NCI-H1417 treated with DMSO at 0.1 percent for 48 hours (cell line): Measurements from ENCODE around the gene MUC5AC.
"Not testable (repeated sequence)": the region's sequence is repeated elsewhere in the genome, so short reads cannot be mapped to it uniquely, and the experiment has no call there.

Experiments used
- DNase-seq: peaks from one replicate; lab custom pipeline; 2025; lab: John Stamatoyannopoulos, UW

MUC5AC gene, protein sequence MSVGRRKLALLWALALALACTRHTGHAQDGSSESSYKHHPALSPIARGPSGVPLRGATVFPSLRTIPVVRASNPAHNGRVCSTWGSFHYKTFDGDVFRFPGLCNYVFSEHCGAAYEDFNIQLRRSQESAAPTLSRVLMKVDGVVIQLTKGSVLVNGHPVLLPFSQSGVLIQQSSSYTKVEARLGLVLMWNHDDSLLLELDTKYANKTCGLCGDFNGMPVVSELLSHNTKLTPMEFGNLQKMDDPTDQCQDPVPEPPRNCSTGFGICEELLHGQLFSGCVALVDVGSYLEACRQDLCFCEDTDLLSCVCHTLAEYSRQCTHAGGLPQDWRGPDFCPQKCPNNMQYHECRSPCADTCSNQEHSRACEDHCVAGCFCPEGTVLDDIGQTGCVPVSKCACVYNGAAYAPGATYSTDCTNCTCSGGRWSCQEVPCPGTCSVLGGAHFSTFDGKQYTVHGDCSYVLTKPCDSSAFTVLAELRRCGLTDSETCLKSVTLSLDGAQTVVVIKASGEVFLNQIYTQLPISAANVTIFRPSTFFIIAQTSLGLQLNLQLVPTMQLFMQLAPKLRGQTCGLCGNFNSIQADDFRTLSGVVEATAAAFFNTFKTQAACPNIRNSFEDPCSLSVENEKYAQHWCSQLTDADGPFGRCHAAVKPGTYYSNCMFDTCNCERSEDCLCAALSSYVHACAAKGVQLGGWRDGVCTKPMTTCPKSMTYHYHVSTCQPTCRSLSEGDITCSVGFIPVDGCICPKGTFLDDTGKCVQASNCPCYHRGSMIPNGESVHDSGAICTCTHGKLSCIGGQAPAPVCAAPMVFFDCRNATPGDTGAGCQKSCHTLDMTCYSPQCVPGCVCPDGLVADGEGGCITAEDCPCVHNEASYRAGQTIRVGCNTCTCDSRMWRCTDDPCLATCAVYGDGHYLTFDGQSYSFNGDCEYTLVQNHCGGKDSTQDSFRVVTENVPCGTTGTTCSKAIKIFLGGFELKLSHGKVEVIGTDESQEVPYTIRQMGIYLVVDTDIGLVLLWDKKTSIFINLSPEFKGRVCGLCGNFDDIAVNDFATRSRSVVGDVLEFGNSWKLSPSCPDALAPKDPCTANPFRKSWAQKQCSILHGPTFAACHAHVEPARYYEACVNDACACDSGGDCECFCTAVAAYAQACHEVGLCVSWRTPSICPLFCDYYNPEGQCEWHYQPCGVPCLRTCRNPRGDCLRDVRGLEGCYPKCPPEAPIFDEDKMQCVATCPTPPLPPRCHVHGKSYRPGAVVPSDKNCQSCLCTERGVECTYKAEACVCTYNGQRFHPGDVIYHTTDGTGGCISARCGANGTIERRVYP (N-terminal part only)

DNA sequence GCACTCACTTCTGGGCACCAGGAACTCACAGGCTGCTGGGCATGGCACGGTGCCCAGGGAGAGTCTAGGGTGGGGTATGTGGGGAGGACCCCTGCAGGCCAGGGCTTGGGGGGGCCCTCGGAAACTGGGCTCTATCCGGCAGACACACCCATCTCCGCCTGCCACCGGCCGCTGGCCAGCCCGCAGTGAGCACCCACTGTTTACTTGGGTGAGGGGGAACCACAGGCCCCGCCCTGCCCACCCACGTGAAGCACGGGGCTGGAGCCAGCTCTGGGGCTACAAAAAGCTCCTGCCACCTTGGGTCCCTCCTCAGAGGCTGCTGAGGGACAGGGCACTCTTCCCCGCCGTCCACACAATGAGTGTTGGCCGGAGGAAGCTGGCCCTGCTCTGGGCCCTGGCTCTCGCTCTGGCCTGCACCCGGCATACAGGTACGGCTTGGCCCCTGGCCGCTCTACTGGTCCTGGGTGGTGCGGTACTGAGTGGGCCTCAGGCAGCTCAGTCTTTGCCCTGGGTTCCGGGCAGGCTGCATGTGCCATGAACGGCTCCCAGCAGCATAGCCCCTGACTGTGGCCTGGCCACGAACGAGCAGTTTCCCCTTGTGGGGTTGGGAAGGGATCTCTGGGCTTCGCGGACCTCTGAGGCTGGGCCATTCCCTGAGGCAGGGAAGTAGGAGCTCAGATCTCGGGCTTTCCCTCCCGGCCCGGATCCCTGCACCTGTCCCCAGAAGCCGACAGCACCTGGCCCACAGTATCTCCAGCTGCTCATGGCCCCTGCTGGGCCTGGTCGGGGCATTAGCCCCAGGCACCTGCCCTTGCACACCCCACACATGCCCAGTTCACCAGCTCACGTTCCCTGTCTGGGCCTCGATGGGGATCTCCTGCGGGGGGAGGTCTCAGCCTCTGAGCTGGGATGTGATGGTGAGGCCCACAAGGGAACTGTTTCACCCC lies at the start of gene MUC5AC:
Gene MUC5AC, plus strand, starts transcription at position 309 of the 947 bp plus-strand sequence. Its CDS starts 47 bp downstream, at position 356.
- no peak for DNase-seq

DNA sequence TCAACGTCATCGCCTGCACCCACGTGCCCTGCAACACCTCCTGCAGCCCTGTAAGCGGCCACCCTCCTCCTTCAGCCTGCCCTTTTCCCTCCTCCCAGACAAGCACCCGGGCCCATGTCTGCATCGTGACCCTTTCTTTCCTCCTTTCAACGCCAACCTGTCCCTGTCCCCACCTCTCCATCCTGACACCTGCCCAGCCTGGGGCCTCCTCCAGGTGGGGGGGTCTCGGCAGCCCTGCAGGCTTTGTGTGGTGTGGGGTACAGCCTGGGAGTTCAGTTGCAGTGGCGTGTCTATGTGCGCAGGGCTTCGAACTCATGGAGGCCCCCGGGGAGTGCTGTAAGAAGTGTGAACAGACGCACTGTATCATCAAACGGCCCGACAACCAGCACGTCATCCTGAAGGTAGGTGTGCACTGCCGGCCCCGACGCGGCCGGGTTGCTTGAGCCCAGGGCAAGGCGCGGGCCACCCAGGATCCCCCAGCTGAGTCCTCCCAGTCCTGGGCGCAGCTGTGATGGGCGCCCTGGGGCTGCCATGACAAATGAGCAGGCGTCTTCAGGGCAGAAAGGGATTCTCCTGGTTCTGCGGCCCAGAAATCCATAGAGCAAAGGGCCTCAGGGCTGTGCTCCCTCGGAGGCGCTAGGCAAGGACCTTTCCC lies 49.4 kb upstream of the MUC5AC start:
- no peak for DNase-seq

DNA sequence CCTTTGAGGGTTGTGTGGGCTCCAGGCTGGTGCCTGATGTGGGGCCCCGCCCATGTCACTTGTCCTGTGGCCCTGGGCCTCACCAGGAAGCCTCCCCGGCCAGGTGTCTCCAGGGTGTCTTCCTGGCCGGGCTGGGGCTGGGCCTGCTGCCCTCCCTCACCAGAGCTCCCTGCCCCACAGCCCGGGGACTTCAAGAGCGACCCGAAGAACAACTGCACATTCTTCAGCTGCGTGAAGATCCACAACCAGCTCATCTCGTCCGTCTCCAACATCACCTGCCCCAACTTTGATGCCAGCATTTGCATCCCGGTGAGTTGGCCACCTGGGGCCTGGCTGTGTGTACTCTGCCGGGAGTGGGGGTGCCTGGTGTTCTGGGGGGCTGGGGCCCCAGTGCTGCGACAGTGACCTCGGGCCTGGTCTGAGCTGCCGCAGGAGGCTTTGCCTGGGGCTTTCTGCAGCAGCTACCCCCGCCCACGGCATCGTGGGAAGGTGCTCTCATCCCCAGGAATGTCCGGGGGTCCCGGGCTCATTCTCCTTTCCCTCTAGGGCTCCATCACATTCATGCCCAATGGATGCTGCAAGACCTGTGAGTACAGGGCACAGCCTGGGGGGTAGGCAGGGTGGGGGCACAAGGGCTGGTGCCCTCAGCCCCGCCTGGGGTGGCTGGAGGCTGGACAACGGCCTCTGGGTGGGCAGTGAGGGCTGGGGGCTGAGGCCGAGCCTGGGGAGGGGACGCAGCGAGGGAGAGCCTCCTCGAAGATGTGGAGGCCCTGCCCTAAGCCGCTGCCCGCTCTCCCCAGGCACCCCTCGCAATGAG lies 48.4 kb upstream of the MUC5AC start:
- DNase-seq: no peak

DNA sequence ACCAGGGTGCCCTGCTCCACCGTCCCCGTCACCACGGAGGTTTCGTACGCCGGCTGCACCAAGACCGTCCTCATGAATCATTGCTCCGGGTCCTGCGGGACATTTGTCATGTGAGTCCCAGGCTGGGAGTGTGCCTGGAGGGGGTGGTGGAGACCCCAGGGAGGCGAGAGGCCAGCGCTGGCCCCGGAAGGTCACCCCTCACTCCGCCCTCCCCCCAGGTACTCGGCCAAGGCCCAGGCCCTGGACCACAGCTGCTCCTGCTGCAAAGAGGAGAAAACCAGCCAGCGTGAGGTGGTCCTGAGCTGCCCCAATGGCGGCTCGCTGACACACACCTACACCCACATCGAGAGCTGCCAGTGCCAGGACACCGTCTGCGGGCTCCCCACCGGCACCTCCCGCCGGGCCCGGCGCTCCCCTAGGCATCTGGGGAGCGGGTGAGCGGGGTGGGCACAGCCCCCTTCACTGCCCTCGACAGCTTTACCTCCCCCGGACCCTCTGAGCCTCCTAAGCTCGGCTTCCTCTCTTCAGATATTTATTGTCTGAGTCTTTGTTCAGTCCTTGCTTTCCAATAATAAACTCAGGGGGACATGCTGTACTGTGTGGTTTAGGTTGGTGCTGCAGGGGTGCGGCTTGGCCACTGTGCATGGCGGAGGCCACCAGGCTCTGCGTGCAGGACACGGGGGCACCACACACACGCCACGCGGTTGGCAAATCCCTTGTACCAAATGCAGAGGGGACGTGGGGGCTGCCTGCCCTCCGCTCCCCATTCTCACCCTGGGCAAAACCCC lies 47.6 kb upstream of the MUC5AC start:
- DNase-seq: no peak

DNA sequence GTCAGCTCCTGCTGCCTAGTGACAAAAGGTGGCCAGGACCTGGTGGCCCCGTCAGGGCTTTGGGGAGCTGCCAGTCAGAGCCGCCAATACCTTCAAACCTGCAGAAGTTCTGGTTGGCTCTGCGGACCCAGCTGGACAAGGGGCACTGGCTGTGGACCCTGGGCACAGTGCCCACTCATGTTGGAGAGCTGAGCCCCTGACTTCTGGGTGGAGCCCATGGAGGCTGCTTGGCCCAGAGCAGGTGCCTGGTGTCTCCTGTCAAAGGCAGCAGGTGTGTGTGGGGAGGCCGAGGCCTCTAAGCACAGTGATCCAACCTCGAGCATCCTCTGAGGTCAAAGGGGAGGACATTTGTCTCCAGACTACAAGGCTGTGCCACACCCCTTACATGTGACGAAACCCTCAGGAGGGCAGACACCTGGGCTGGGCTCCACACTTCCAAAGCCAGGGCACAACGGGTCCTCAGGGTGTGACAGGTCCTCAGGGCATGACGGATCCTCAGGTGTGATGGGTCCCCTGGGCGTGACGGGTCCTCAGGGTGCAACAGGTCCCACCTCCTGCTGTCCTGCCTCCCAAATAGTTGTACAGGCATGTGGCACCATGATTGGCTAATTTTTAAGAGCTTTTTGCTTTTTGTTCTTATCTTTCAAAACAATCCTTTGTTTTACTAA lies 46.1 kb upstream of the MUC5AC start:
- no peak for DNase-seq

DNA sequence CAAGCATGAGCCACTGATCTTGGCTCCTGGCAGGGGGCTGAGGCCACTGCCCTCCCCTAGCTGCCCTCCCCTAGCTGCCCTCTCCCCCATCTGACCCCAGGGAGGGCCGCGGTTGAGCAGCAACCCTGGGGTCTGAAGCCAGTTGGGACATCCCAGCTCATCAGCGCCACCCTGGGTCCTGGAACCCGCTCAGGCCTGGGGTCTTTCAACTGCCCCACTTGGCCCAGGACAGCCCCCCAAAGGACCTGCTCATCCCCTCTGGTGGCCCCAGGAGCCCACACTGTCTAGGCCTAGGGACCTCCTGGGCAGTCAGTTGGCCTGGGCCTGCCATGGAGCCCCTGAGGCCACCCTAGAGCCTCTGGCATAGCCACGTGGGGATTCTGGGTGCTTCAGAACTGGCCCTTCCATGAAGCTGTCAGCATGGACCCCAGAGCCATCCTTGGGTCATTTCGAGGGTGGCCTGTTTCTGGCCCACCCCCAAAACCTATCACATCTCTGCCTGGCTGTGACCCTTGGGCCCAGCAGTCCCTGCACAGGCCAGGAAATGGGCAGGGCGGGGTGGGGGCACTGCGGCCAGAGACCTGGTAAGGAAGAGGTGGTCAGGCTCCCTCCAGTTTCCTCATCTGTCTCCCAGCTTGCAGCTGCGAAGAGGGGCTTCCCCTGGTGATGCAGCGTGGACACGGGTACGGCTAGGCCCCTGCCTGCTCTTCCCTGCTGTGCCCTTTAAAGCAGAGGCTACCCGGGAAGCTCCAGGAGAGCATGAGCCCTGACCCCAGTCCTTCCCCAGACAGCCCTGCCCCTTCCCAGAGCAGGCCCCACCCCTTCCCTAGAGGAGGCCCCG lies 45.2 kb upstream of the MUC5AC start:
- DNase-seq: no peak

DNA sequence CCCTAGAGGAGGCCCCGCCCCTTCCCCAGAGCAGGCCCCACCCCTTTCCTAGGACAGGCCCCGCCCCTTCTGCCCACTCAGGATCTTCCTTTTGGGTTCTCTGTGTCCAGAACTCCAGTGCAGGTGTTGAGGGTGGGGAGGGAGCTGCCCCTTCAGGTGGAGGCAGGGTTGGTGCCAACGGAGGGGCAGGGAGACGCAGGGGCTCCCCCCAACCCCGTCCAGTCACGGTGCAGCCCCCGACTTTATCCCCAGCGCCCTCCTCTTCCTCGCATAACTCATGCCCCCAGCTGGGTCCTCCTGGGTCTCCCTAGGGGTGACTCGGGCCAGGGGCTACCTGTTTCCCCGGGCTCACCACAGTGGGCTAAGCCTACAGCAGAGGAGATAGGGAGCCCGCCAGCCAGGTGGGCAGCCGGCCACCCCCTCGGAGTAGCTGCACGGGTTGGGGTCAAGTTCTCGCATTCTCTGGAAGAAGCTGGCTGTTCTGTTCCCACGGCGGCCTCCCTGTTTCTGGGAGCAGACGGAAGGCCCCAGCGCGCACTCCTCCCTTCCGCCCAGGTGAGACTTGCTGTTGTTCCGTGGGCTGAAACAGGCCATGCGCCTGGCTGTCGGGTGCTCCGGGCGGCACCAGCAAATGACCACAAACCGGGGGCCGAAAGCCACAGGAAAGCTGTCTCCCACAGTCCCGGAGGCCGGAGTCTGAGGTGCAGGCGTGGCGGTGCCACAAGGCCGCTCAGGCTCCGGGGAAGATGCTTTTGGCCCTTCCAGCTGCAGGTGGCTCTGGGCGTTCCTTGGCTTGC lies 44.1 kb upstream of the MUC5AC start:
- DNase-seq: no peak

DNA sequence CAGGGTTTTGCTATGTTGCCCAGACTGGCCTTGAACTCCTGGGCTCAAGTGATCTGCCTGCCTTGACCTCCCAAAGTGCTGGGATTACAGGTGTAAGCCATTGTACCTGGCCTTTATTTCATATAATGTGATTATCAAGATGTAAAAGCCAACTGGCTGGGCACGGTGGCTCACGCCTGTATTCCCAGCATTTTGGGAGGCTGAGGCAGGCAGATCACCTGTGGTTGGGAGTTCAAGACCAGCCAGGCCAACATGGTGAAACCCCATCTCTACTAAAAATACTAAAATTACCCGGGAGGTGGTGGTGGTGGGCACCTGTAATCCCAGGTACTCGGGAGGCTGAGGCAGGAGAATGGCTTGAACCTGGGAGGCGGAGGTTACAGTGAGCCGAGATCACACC lies 42.5 kb upstream of the MUC5AC start:
- not testable (repeated sequence) for DNase-seq

DNA sequence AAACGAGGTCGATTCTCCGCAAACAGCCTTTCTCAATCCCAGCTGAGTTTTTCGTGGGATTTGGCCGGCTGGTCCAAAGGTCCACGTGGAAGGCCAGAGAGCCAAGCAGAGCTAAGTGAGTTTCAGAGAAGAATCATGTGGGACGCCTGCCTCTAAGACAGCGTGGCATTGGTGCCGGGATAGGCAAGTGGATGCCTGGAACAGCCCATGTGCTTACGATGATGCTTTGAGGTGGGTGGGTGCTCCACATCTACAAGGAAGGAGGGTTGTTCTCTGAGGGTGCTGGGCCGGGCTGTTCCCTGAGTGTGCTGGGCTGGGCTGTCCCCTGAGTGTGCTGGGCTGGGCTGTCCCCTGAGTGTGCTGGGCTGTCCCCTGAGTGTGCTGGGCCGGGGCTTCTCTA lies 41.6 kb upstream of the MUC5AC start:
- no peak for DNase-seq

DNA sequence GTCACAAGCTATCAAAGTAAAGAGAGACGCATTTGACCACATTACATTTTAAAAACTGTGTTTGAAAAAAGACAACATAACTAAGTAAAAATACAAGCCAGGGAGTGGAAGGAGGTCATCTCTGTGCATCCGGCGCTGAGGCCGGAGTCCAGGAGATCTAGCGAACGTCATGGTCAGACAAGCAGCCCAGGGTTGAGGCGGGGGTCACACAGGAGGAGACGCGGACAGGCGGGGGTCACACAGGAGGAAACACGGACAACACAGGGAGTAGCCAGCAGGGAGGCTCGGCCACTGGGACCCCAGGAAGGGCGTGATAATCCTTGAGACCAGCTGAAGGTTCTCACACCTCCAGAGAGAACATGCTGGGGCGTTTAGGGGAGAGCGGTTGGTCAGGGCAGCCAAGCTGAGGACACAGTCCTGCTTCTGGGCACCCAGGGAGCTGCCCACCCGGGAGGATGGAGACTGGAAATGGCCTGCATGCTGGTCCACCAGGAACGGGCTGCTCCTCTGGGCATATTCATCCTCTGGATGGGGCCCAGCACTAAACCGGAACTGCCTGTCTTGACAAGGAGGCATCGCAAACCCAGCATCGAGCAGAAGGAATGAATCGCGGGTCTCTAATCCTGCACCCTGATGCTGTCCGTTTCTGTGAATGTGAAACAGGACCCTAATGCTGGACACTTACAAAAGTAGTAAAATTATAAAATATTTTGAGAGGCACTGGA lies 40.9 kb upstream of the MUC5AC start:
- no peak for DNase-seq

DNA sequence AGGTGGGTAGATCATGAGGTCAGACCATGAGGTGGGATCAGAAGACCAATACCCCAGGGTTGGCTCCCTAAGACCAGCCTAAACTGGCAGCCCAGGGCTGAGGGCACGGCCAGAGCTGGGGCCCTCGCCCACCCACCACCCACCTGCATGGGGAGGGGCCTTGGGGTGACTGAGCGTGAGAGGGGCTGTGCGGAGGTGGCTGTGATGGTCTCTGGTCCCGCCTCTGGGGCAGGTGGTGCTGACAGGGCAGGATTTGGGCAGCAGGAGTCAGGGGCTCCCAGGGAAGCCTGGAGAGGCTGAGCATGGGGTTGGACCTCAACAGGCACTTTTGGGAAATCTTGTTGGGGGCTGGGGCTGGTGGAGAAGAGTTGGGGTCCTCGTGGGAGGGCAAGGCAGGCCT lies 39.8 kb upstream of the MUC5AC start:
- DNase-seq: no peak

DNA sequence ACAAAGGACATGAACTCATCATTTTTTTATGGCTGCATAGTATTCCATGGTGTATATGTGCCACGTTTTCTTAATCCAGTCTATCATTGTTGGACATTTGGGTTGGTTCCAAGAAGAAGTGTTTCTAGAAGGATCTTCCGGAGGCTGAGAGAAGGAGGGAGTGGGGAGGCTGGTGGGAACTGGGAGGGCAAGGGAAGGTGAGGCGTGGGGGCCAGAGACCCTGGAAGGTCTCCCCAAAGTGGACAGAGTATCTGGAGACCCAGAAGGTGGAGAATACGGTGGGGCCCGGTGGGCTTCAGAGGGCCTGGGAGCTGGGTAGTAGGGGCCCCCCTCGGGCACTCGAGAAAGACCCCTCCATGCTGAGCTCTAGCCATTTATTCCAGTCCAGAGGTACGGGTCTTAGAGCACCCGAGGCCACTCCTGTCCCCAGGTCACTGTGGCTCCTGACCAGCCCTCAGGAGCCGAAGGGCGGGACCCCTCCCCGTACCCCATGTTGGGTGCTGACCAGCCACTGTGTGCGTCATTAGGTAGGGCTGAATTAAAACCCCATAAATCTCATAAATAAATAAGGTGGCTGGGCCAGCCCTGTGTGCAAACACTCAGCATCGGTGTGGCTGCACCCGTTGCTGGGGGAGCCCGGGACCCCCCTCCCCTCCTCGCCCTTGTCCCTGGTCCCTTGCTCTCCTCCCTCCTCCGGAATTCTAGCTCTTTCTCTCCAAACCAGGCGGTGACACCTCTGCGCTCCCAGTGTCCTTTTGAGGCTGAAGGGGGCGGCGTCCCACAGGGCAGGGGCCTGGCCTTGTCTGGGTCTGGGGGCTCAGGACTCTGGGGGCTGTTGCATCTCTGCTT lies 38.8 kb upstream of the MUC5AC start:
- no peak for DNase-seq

DNA sequence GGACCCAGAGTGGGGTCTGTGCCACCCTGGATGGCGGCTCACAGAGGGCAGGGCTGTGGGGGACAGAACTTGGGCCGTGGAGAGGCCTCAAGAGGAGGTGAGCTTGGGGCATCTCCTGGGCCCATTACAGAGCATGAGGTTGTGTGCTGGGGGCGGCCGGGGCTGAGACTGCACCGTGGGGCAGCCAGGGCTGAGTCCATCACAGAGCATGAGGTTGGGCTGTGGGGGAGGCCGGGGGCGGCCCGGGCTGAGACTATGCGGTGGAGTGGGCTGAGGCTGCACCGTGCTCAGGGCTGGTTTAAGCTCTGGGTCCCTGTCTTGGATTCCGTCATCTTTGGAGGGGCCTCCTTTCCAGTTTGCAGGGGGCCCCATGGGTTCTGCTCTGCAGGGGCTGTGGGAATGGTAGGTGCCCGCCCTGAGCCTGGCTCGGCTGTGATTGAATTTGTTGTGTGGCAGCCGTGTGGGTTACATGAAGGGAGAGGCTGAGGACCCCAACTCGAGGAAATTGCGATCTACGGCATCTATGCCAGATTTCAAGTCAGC lies 38.1 kb upstream of the MUC5AC start:
- no peak for DNase-seq

DNA sequence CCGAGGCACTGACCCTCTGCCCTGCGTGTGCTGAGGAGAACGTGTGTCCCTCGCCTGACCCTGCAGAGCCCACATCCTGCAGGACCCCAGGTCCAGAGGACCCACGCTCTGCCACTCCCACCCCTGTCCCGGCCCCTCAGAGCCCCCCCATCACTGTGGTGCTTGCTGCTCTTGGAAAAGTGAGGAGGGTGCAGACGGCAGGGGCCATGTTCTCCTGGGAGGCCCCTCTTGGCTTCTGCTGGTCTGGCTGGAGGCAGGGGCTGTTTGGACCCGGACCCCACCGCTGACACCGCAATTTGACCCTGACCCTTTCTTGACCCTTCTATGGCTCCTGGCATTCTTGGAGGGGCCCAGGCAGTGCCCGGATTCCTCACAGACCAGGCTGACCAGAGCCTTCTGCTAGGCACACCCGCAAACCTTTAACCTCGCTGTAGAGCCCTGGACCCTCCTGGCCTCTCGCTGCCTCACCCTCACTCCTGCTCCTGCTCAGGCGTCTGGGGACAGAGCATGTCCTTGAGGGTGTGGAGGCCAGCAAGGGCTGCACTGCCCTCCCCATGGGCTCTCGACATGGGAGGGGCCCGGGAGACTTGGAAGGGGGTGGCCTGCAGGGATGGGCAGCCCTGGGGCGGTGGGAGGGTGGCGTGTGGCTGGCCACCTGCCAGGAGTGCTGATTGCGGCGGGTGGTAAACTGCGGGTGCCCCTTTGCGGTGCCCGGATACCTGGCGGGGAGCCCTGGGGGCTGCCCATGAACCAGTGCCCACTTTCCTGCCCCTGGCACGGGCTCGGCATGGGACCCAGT lies 37.0 kb upstream of the MUC5AC start:
- DNase-seq: no peak
